WERI-Rb-1 (cell line): Measurements from ENCODE around the gene EFHC2.

ENCODE experiments used
- DNase-seq: peaks from one replicate; pipeline ENCODE4 v3.0.0-alpha.2; 2020
- H3K27ac ChIP-seq: fragments of 250-450 bp; sonication (Bioruptor Pico); 2 replicates; pipeline ENCODE4 v1.5.1; 2020; ENCODE audit warnings: mild to moderate bottlenecking, moderate library complexity
- H3K27me3 ChIP-seq: fragments of 250-450 bp; sonication (Bioruptor Pico); 2 replicates; pipeline ENCODE4 v1.5.1; 2021; ENCODE audit warnings: mild to moderate bottlenecking, low read depth, moderate library complexity; ENCODE audit not compliant: insufficient read depth, severe bottlenecking
- H3K36me3 ChIP-seq: fragments of 250-450 bp; sonication (Bioruptor Pico); 2 replicates; pipeline ENCODE4 v1.5.1; 2020; ENCODE audit warnings: mild to moderate bottlenecking, moderate library complexity
- H3K4me3 ChIP-seq: 2 replicates; pipeline ENCODE4 v1.5.1; 2011; ENCODE audit warnings: low read depth, mild to moderate bottlenecking, control low read depth, low read length
- H3K9me3 ChIP-seq: fragments of 250-450 bp; sonication (Bioruptor Pico); 2 replicates; pipeline ENCODE4 v1.5.1; 2021; ENCODE audit warnings: mild to moderate bottlenecking, moderate library complexity; ENCODE audit not compliant: severe bottlenecking
- TF ChIP-seq, protein P1 (sequence below): IDR thresholded peaks from 2 replicates; pipeline ENCODE4 v1.5.1; 2011; ENCODE audit warnings: low read depth, mild to moderate bottlenecking, control low read depth, inconsistent platforms, low read length

Gene EFHC2

DNA sequence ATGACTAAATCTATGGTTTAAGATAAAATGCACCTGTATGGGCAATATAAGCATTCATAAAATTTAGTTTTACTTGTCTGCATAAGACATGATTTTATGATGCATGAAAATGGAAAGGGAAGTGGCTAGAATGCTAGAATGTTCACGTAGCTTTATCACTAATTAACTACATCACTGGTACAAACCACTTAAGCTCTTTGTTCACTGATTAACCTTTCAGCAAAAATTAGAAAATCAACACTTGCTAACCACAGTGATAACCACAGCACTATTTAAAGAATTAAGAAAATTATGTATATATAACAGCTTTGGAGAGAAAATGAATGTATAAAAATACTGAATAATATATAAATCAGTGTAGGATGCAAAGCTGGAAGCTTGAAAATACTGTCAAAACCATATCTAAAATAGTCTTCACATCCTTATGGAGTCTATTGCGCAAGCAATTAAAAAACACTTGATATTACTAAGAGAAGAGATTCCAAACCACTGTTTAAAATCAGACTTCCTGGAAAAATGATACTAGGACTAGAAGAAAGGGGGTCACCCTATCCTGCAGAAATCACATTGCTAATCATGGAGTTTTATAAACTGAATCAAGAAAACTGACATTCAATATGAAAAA, 51.9 kb downstream of the EFHC2 start:
- Histone ChIP-seq H3K27ac (no peak overlapping the region), H3K4me3 (no peak overlapping the region), H3K36me3 (no peaks in the 10 kb centered on the region), H3K9me3 (no peaks in the 10 kb centered on the region), H3K27me3 (no peaks in the 10 kb centered on the region)
- DNase-seq, result no peak
- TF ChIP-seq, protein P1, sequence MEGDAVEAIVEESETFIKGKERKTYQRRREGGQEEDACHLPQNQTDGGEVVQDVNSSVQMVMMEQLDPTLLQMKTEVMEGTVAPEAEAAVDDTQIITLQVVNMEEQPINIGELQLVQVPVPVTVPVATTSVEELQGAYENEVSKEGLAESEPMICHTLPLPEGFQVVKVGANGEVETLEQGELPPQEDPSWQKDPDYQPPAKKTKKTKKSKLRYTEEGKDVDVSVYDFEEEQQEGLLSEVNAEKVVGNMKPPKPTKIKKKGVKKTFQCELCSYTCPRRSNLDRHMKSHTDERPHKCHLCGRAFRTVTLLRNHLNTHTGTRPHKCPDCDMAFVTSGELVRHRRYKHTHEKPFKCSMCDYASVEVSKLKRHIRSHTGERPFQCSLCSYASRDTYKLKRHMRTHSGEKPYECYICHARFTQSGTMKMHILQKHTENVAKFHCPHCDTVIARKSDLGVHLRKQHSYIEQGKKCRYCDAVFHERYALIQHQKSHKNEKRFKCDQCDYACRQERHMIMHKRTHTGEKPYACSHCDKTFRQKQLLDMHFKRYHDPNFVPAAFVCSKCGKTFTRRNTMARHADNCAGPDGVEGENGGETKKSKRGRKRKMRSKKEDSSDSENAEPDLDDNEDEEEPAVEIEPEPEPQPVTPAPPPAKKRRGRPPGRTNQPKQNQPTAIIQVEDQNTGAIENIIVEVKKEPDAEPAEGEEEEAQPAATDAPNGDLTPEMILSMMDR, result no peak

- no peaks in the 10 kb centered on the region for H3K36me3 ChIP-seq
- H3K27me3 ChIP-seq, result no peaks in the 10 kb centered on the region
- TF ChIP-seq, protein P1, result no peak
- DNase-seq, result no peak
- no peaks in the 10 kb centered on the region for H3K9me3 ChIP-seq
- H3K27ac ChIP-seq, result no peak overlapping the region
- H3K4me3 ChIP-seq, result no peak overlapping the region
Observed at GRCh38 chrX:44290718-44291117, 52.8 kb downstream of the EFHC2 start.

- no peak for DNase-seq
- H3K27ac ChIP-seq, result no peak overlapping the region
- no peak overlapping the region for H3K4me3 ChIP-seq
- no peaks in the 10 kb centered on the region for H3K36me3 ChIP-seq
- TF ChIP-seq, protein P1, result no peak
- no peaks in the 10 kb centered on the region for H3K9me3 ChIP-seq
- peaks cover 3% of the 10 kb centered on the region for H3K27me3 ChIP-seq
Observed at GRCh38 chrX:44282753-44283152, 60.7 kb downstream of the EFHC2 start.

DNA sequence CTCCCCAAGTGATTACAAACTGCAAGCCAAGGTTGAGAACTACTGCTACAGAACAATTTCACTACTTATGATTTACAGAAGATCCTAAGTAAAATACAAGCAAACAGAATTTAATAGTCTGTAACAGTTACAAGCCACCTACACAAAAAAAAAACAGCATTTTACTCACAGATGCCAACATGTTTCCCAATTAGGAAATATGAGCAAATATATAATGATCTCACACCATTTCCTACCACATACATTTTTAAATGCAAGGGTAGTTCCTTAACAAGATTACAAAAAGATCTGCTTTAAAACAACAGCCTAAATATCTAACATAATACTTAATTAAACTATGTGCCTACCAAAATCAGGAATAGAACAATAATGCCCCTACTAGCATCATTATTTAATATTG, 63.4 kb downstream of the EFHC2 start:
- Histone ChIP-seq H3K27me3 (peaks cover 3% of the 10 kb centered on the region), H3K36me3 (no peaks in the 10 kb centered on the region), H3K4me3 (no peak overlapping the region), H3K27ac (no peak overlapping the region), H3K9me3 (no peaks in the 10 kb centered on the region)
- TF ChIP-seq, protein P1, result no peak
- no peak for DNase-seq

GRCh38 chrX:44274096-44274495, 69.4 kb downstream of the EFHC2 start:
- H3K9me3 ChIP-seq, result no peaks in the 10 kb centered on the region
- no peaks in the 10 kb centered on the region for H3K36me3 ChIP-seq
- no peak overlapping the region for H3K4me3 ChIP-seq
- H3K27me3 ChIP-seq, result no peaks in the 10 kb centered on the region
- TF ChIP-seq, protein P1, result no peak
- DNase-seq, result no peak
- no peak overlapping the region for H3K27ac ChIP-seq

DNA sequence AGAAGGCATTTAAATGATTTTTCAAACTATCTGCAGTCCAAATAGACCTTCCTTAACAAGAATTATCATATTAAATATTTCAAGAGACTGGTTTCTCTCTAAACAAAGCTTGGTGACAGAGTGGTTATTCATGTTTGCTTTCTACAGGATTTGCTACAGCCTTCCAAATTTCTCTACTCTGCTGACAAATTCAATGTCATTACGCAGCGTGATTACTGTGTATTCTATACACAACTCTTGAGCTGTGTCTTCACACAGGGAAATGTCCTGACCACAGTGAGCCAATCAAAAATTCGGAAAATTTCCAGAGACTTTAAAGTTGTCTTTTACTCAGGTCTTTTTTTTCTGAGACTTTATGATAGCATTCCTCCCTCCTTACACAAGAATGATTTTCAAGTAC, 75.6 kb downstream of the EFHC2 start:
- Histone ChIP-seq H3K27ac (no peak overlapping the region), H3K4me3 (no peak overlapping the region), H3K27me3 (no peaks in the 10 kb centered on the region), H3K9me3 (no peaks in the 10 kb centered on the region), H3K36me3 (no peaks in the 10 kb centered on the region)
- TF ChIP-seq, protein P1, result no peak
- DNase-seq, result no peak
